Measurements from ENCODE around the gene NF2.

- no peak for TF ChIP-seq CTCF (IDR thresholded peaks at IDR 0.05)
- TF ChIP-seq POLR2AphosphoS5 (IDR thresholded peaks at IDR 0.05): no peak
- TF ChIP-seq POLR2A (IDR thresholded peaks at IDR 0.05): no peak
Observed at GRCh38 chr22:29726106-29726505, 122.7 kb downstream of the NF2 start.
